Hypothalamus (tissue), 51 donors: ENCODE data around the gene TANGO2.

ENCODE experiments used
- DNase-seq, 51 donors: peaks; one replicate each; lab custom pipeline; 2025; lab: John Stamatoyannopoulos, UW

Gene TANGO2

DNA sequence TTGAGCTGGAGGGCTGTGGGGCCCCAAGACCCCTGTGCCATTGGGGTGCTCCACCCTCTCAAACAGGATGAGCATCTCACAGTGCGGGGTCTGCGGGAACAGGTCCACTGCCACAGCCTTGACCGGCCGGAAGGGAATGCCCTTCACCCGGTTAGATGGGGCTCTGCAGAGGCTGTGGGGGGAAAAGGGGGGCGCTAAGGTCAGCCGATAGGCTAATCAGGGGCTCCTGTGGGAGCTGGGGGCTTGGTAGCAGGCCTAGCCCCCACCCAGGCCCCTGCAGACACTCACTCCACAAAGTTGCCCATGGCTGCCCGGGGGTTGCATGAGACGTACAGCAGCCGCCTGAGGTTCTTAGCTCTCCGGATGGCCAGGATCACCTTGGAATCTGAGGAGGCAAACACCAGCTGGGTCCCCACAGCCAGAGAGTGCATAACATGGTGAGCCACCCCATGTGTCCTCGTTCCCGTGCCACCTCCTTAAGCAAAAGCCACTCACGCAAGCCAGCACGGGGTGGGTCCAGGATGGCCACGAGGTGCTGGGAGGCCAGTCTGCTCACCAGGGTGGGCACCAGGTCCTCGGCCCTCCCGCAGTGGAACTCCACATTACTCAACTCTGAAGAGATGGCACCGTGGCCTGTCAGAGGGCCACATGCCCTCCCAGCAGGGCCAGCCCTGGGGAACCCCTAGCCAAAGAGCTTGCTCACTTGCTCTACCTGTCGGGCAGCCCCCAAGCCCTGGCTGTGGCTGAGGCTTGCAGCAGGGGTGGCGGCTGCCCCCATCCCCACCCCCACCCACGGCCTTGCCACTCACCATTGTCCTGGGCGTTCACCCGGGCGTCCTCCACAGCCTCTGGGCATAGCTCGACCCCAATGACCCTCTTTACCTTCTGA, 92.0 kb downstream of the TANGO2 start:
- no peak for DNase-seq

DNA sequence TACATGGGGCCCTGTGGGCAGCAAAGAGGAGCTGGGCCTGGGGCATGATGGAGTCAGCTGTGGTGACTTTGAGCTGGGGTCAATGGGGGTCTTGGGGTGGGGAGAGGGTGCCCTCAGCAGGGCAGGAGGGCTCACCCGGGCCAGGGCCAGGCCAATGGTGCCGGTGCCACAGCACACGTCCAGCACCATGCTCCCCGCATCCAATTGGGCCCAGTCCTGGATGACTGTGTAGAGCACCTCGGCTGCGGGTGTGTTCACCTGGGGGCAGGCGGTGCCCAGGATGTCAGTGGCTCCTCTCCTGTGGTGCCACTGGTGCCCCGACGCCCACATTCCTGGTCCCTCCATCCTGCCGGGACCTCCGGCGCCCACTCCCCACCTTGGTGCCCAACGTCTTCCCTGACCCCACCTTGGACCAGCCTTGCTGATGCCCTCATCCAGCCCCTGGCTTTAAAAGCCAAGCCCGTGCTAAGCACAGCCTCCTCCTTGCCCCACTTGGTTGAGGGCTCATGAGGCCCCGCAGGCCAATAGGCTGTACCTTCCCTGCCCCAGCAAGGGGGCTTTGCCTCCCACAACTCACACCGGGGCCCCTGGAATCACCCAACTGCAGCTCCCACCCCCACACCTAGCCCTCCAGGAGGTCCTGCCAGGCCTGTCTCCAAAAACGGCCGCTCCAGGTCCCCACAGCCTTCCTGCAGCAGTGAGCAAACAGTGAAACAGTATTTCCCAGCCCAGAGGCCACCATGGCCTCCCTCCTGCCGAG, 92.8 kb downstream of the TANGO2 start:
- no peak for DNase-seq

DNA sequence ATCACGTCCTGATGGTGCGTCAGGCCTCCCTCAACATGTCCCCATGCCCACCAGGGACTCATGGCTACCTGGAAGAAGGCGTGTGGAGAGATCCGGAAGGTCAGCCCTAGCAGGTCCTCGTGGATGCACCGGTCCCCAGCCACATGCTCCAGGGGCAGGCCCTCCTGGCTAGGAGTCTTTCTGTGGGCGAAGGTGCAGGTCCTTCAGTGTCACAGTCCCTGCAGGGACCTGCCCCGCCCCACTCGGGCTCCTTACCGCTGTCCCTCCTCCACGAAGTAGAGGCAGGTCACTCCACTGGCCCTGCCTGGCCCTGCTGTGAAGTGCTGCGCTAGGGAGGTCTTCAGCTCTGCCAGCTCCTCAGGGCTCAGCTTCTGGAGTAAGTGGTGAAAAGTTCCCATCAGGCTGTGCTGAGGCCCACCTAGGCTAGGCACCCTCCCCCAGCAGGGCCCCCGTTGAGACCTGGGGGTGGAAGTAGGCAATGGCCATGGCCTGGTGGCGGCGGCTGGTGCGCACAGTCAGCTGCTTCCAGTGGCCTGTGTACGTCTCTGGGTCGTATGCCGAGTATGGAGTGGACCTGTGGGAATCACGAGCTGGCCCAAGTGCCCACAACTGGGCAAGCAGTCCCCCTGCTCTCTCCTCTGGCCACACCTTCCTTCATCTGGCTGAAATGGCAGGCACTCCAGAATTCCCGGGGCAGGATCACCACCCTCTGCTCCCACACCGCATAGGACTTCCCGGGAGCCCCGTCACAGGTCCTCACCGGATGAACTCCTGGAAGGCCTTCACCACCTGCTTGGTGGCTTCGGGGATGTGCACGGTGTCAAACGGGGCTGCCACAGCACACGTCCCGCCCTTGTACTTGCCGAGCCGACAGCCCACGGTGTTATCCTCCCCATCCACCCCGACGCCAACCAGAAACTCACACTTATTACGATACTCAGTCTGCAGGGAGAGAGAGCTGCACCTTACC, 93.9 kb downstream of the TANGO2 start:
- no peak for DNase-seq

DNA sequence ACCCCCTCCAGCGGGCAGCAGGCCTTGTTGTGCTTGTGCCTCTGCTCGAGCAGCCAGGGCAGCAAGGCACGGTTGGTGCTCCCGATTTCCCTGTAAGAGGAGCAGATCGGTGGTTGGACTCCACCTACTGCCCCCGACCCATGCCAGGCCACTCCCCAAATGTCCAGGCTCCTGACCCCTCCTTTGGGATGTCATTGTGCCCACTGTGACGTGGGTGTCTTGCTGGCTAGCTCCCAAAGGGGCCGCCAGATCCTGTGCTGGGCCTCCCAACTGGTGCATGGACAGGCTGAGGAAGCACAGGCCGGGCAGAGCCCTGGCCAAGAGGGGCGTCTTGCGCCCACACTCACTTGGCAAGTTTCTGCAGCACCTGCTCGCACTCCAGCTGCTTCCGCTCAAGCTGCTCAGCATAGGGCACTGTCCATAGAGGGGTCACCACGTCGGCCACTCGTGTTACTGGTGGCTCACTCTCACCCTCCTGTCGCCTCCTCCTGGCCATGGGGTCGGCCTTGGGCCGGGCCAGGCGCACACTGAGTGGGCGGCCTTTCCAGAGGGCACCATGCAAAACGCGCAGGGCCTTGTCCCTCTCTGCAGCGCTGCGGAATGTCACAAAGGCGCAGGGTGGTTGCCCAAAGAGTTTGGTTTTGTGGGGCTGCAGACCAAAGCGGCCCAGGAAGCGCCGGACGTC, 94.9 kb downstream of the TANGO2 start, which contains the start of gene RANBP1:
Gene RANBP1 (plus strand): TSS at position 414 of the 685 bp plus-strand sequence. CDS start 81 bp downstream, at position 495.
- no peak for DNase-seq

DNA sequence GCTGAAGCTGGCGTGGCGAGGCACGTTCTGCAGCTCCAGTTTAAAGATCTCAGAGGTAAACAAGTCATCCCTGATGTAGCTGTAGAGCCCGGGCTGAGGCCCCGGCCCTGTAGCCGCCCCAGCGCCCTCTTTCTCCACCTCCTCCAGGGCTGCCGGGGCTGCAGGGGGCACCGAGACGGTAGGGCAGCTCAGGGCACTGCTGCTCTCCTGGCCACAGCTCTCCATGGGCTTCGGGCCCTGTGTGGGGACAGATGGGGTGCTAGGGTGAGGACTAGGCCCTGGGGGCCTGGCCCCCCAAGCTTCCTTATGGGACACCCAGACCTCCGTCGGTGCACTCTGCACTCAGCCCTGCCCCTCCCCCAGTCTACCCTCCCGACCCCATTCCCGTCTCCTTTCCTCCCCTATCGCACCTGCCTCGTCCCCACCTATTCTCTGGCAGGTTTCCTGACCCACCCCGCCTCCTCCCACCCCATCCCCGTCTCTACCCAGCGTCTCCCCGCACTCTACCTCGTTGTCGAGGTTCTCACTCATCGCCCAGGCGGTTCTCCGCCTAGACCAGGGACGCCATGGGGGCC, 95.6 kb downstream of the TANGO2 start:
- no peak for DNase-seq
